IMR-90 (cell line): ENCODE data around the gene RASGRP2. TPM values are rescaled to one million over a fixed set of nuclear protein-coding genes. Genes with fewer than 3 reads are reported as not detected.

ENCODE experiments used
- ATAC-seq: fragments of 200-7000 bp; cut with Tn5 transposase; 2 replicates; pipeline ENCODE4 v1.9.1; 2020; ENCODE audit warnings: low read depth, mild to moderate bottlenecking, moderate library complexity
- BruUV-seq: library from RNA; stranded (reverse); fragments of 400-500 nt; replicated peaks from 2 replicates; lab custom pipeline; 2021; lab: Mats Ljungman, UMichigan
- CTCF ChIA-PET: fragments of 300-600 bp; formaldehyde crosslinking; extraction: SDS; loops from one replicate; lab custom pipeline; 2021; ENCODE audit warnings: antibody characterized with exemption; lab: Yijun Ruan, JAX
- POLR2A ChIA-PET: fragments of 300-600 bp; sonication (Branson Sonifier 250); formaldehyde crosslinking; loops from one replicate; lab custom pipeline; 2022; ENCODE audit warnings: antibody characterized with exemption; ENCODE audit not compliant: unreplicated experiment; lab: Charles Lee
- DNase-seq: peaks from one replicate; pipeline ENCODE4 v3.0.0; 2013
- H2AFZ ChIP-seq: replicated peaks from 2 replicates; pipeline ENCODE3; 2013; ENCODE audit warnings: low read length, mild to moderate bottlenecking; ENCODE audit not compliant: poor library complexity
- H2AK5ac ChIP-seq: 2 replicates; pipeline ENCODE4 v1.6.1; 2013; ENCODE audit warnings: low read depth, low read length, inconsistent platforms
- H2AK9ac ChIP-seq: replicated peaks from 2 replicates; pipeline ENCODE3; 2013; ENCODE audit warnings: mild to moderate bottlenecking, low read depth, low read length, moderate library complexity; ENCODE audit not compliant: poor library complexity
- H2BK120ac ChIP-seq: 2 replicates; pipeline ENCODE4 v1.6.1; 2013; ENCODE audit warnings: low read depth, low read length, inconsistent platforms
- H2BK15ac ChIP-seq: 3 replicates; pipeline ENCODE4 v1.6.1; 2013; ENCODE audit warnings: low read depth, low read length, inconsistent platforms
- H2BK20ac ChIP-seq: 2 replicates; pipeline ENCODE4 v1.6.1; 2013; ENCODE audit warnings: low read depth, mild to moderate bottlenecking, inconsistent platforms, low read length, moderate library complexity
- H2BK5ac ChIP-seq: 2 replicates; pipeline ENCODE4 v1.6.1; 2013; ENCODE audit warnings: mild to moderate bottlenecking, low read depth, low read length, inconsistent platforms; ENCODE audit not compliant: poor library complexity, severe bottlenecking
- H3K14ac ChIP-seq: replicated peaks from 2 replicates; pipeline ENCODE4 v1.6.1; 2013; ENCODE audit warnings: low read depth, low read length, inconsistent platforms
- H3K18ac ChIP-seq: 2 replicates; pipeline ENCODE4 v1.6.1; 2013; ENCODE audit warnings: low read depth, low read length, control low read depth
- H3K23ac ChIP-seq: 2 replicates; pipeline ENCODE4 v1.6.1; 2013; ENCODE audit warnings: low read depth, low read length, inconsistent platforms
- H3K27ac ChIP-seq: 2 replicates; pipeline ENCODE4 v1.5.1; 2013; ENCODE audit warnings: mild to moderate bottlenecking, control low read depth, low read length; ENCODE audit not compliant: insufficient read depth
- H3K27me3 ChIP-seq: 2 replicates; pipeline ENCODE4 v1.6.1; 2013; ENCODE audit warnings: low read length; ENCODE audit not compliant: control insufficient read depth, insufficient read depth
- H3K36me3 ChIP-seq: 2 replicates; pipeline ENCODE4 v1.6.1; 2013; ENCODE audit warnings: low read length, mixed read lengths; ENCODE audit not compliant: control insufficient read depth, insufficient read depth
- H3K4ac ChIP-seq: 2 replicates; pipeline ENCODE4 v1.6.1; 2013; ENCODE audit warnings: low read depth, low read length, inconsistent platforms
- H3K4me1 ChIP-seq: 2 replicates; pipeline ENCODE4 v1.6.1; 2013; ENCODE audit warnings: low read length, mixed read lengths; ENCODE audit not compliant: control insufficient read depth, insufficient read depth
- H3K4me2 ChIP-seq: 2 replicates; pipeline ENCODE4 v1.6.1; 2013; ENCODE audit warnings: low read depth, mild to moderate bottlenecking, control low read depth, low read length, moderate library complexity
- H3K4me3 ChIP-seq: 2 replicates; pipeline ENCODE4 v1.5.1; 2013; ENCODE audit warnings: low read depth, mild to moderate bottlenecking, control low read depth, low read length, moderate library complexity; ENCODE audit not compliant: insufficient read depth
- H3K56ac ChIP-seq: 2 replicates; pipeline ENCODE4 v1.6.1; 2013; ENCODE audit warnings: low read length, inconsistent platforms; ENCODE audit not compliant: insufficient read depth; ENCODE audit errors: extremely low read depth
- H3K79me1 ChIP-seq, 2 experiments: 2 replicates each; pipeline ENCODE4 v1.6.1; 2013; ENCODE audit warnings: low read length in 2 of 2, inconsistent platforms in 1 of 2, low read depth in 1 of 2
- H3K9ac ChIP-seq: 2 replicates; pipeline ENCODE4 v1.6.1; 2013; ENCODE audit warnings: low read depth, low read length, control low read depth
- H3K9me1 ChIP-seq: 2 replicates; pipeline ENCODE4 v1.6.1; 2013; ENCODE audit warnings: low read length, inconsistent platforms; ENCODE audit not compliant: insufficient read depth
- H3K9me3 ChIP-seq: 2 replicates; pipeline ENCODE4 v1.6.1; 2013; ENCODE audit warnings: low read length; ENCODE audit not compliant: control insufficient read depth, insufficient read depth
- H4K20me1 ChIP-seq: 2 replicates; pipeline ENCODE4 v1.6.1; 2013; ENCODE audit warnings: low read length, inconsistent platforms; ENCODE audit not compliant: insufficient read depth
- H4K5ac ChIP-seq: 2 replicates; pipeline ENCODE4 v1.6.1; 2013; ENCODE audit warnings: mild to moderate bottlenecking, low read depth, low read length, control low read depth
- H4K8ac ChIP-seq, 2 experiments: 2 replicates each; pipeline ENCODE4 v1.6.1; 2013; ENCODE audit warnings: low read depth in 2 of 2, low read length in 2 of 2, control low read depth in 1 of 2, inconsistent platforms in 1 of 2
- H4K91ac ChIP-seq: 2 replicates; pipeline ENCODE4 v1.6.1; 2013; ENCODE audit warnings: low read depth, low read length, inconsistent platforms; ENCODE audit not compliant: insufficient read depth
- BHLHE40 ChIP-seq: fragments of 150-350 bp; IDR thresholded peaks from 2 replicates; pipeline ENCODE4 v1.6.1; 2016; ENCODE audit warnings: mild to moderate bottlenecking, low read depth, low read length
- CEBPB ChIP-seq: IDR thresholded peaks from 2 replicates; pipeline ENCODE4 v1.6.1; 2012; ENCODE audit warnings: low read depth, low read length, improper control_type of control experiment
- MAZ ChIP-seq: IDR thresholded peaks from 2 replicates; pipeline ENCODE4 v1.6.1; 2012; ENCODE audit warnings: low read depth, mild to moderate bottlenecking, low read length, improper control_type of control experiment, moderate library complexity, borderline replicate concordance
- NFE2L2 ChIP-seq: fragments of 150-350 bp; IDR thresholded peaks from 2 replicates; pipeline ENCODE4 v1.6.1; 2016; ENCODE audit warnings: low read depth, mild to moderate bottlenecking, low read length
- RAD21 ChIP-seq: IDR thresholded peaks from 2 replicates; pipeline ENCODE4 v1.6.1; 2012; ENCODE audit warnings: low read length, improper control_type of control experiment
- RCOR1 ChIP-seq: IDR thresholded peaks from 2 replicates; pipeline ENCODE4 v1.6.1; 2012; ENCODE audit warnings: mild to moderate bottlenecking, low read length, improper control_type of control experiment; ENCODE audit not compliant: insufficient replicate concordance
- SMC3 ChIP-seq: fragments of 150-350 bp; IDR thresholded peaks from 2 replicates; pipeline ENCODE4 v1.6.1; 2016; ENCODE audit warnings: low read depth, mild to moderate bottlenecking, antibody characterized with exemption, low read length, moderate library complexity
- USF2 ChIP-seq: fragments of 150-350 bp; IDR thresholded peaks from 2 replicates; pipeline ENCODE4 v1.6.1; 2017; ENCODE audit warnings: mild to moderate bottlenecking, antibody characterized with exemption, low read length, low read depth
- WGBS, 2 experiments: methylation state at CpG; one replicate each; pipeline versions ENCODE4 v1.1.5 to v1.1.7; 2013; ENCODE audit warnings: missing lambda C conversion rate in 2 of 2; ENCODE audit not compliant: insufficient read length in 1 of 2; ENCODE audit errors: extremely low coverage in 2 of 2; 5-methylcytosine and 5-hydroxymethylcytosine counted together
- dilution Hi-C: fragments of 300-500 bp; cut with HindIII; formaldehyde crosslinking; loops from one replicate; pipeline ENCODE4 v1.14.3; 2018; ENCODE audit warnings: low sequenced_read_pairs; ENCODE audit not compliant: unreplicated experiment
- in situ Hi-C: fragments of 300-500 bp; cut with MboI; formaldehyde crosslinking; loops from 3 replicates; pipeline ENCODE4 v1.14.3; 2019; ENCODE audit warnings: low sequenced_read_pairs, inconsistent platforms, mixed read lengths
- intact Hi-C: fragments of 100-400 bp; cut with micrococcal nuclease; formaldehyde crosslinking; loops from 2 replicates; pipeline ENCODE4 v1.10.0; 2022
- polyA plus RNA-seq, 3 experiments: library from polyadenylated mRNA; depleted of rRNA; stranded (reverse); fragments of >200 nt; gene quantifications; 2 replicates each; pipeline ENCODE4 v1.2.3, GENCODE V29; 2012; ENCODE audit warnings: low replicate concordance in 1 of 3
- total RNA-seq: library from RNA; depleted of rRNA; stranded (reverse); fragments of >200 nt; gene quantifications from 2 replicates; pipeline ENCODE4 v1.2.3, GENCODE V29; 2012

RASGRP2 gene
- total and polyA plus RNA-seq, 2 of the 4 experiments (the other 2 are of a cell fraction) = 1.2 TPM; not detected in 1

DNA sequence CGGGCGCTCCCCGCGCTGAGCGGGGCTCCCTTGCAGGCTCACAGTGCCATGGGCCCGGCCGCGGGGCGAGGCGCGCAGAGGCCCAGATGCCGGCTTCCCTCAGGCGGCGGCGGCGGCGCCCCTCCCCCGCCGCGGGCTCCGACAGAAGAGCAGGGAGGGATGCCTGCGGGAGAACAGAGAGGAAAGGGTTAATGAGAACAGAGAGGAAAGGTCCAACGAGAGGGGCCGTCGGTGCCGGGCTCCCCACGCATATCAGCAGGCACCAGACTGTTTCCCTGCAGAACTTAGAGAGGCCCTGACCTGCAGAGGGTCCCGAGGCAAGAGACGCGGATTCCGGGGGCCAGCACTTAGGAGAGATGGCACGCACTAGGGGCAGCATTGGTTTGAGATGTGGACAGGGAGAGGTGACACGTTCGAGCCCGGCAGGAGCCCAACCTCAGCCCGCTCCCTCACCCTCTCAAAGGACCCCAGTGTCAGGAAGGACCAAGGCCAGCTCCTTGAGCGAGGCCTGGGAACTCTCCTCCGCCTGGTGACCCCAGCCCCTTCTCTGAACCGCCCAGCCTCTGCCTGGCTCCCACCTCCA, 30.1 kb downstream of the RASGRP2 start:
- H3K4me2 ChIP-seq = no peak overlapping the region
- no peak overlapping the region for H3K23ac ChIP-seq
- H4K20me1 ChIP-seq = 0 out of 2 replicates have a peak, but pooled peaks cover 3% of the 10 kb centered on the region
- intact Hi-C loops (loop anchor here (5.0 kb wide), 1 partner anchor 223 kb away; the partner anchor contains the start of gene GPHA2), in situ Hi-C loops (no loop called here), dilution Hi-C loops (no loop called here)
- 3% methylated on average over 19 of the region's 39 CpGs; no CpG with 5 or more reads in 1 of the 2 experiments for WGBS, 2 experiments
- H4K91ac ChIP-seq = no peak overlapping the region
- ChIA-PET POLR2A (no interaction called here), CTCF (interaction anchor here (1.0 kb wide), 1 partner anchor 9 kb away, joined by 4 read pairs; no protein-coding TSS in a partner anchor)
- no peak overlapping the region for H3K4ac ChIP-seq
- no peak overlapping the region for H3K9ac ChIP-seq
- H3K27me3 ChIP-seq = peaks cover 82% of the 10 kb centered on the region
- H3K4me1 ChIP-seq = no peaks in the 10 kb centered on the region; the same call in 1 of the 2 replicates
- H2BK5ac ChIP-seq = no peak overlapping the region
- DNase-seq = no peak
- H3K18ac ChIP-seq = no peak overlapping the region
- no peak overlapping the region for H2BK15ac ChIP-seq
- 0 out of 2 replicates have a peak, but pooled peaks cover 4% of the 10 kb centered on the region for H3K9me1 ChIP-seq
- no peak overlapping the region for H3K4me3 ChIP-seq
- no peak overlapping the region for H3K27ac ChIP-seq
- H4K8ac ChIP-seq = no peak overlapping the region
- H2BK120ac ChIP-seq = no peak overlapping the region
- no peaks in the 10 kb centered on the region for H3K36me3 ChIP-seq
- no peak overlapping the region for H2AK5ac ChIP-seq
- H2BK20ac ChIP-seq = no peak overlapping the region
- no peak for ATAC-seq
- no TSS peak for BruUV-seq
- H3K9me3 ChIP-seq = no peaks in the 10 kb centered on the region
- TF ChIP-seq BHLHE40 (no peak), RAD21 (no peak), CEBPB (no peak), RCOR1 (no peak), MAZ (no peak), USF2 (no peak), NFE2L2 (no peak), SMC3 (no peak)
- no peak overlapping the region for H2AFZ ChIP-seq
- no peak overlapping the region for H3K14ac ChIP-seq
- H3K79me1 ChIP-seq = no peaks in the 10 kb centered on the region
- H2AK9ac ChIP-seq = no peak overlapping the region
- H3K56ac ChIP-seq = no peak overlapping the region
- H4K5ac ChIP-seq = no peak overlapping the region
